ENCODE measurements around the gene TMEM38B. TPM values are rescaled to one million over a fixed set of nuclear protein-coding genes. Genes with fewer than 3 reads are reported as not detected.

The TMEM38B gene
- total and polyA plus RNA-seq, 7 donors = 33.9 to 129 (median 69.8) TPM

DNA sequence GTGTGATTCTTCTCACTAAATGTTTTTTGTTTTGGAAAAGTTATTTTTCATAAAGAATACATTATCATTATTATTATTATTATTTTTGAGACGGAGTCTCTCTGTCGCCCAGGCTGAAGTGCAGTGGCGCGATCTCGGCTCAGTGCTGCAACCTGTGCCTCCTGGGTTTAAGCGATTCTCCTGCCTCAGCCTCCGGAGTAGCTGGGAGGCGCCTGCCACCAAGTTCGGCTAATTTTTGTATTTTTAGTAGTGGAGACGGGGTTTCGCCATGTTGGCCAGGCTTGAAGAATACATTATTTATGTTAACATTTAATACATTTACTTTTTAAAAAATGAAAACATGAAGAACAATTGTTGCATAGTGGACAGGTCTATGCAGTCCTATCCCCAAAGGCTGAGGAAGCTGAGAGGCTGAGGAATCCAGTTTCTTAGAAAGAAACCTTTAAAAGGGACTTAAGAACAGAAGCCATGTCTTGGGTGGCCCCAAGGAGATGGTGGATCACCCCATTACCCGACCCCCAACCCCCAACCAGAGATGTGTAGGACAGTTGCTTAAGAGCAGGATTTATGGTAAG is 2.0 kb downstream of the TMEM38B start:
- DNase-seq (no peak), ATAC-seq (no peak)
- Histone ChIP-seq H3K4me3 (peak overlapping the region; percentile 86), H3K4me1 (peaks cover 50% of the 10 kb centered on the region), H3K9me3 (no peaks in the 10 kb centered on the region), H3K27ac (peak overlapping the region; percentile 97), H3K27me3 (ENCODE audit: insufficient read depth in 3 of 3, low read length in 2 of 3) (no peaks in the 10 kb centered on the region), H3K36me3 (ENCODE audit: insufficient read depth in 1 of 2, low read depth in 1 of 2) (no peaks in the 10 kb centered on the region)
- 66 to 92% (median 69%) methylated on average over 12 of the region's 12 CpGs for WGBS, 3 donors
- intact Hi-C loops (cut with DNase I) = loop anchor here in 1 of 2 donors (10.0 kb wide), 1 partner anchor 252 kb away; the partner anchor contains the start of gene FSD1L
- TF ChIP-seq, protein P1, sequence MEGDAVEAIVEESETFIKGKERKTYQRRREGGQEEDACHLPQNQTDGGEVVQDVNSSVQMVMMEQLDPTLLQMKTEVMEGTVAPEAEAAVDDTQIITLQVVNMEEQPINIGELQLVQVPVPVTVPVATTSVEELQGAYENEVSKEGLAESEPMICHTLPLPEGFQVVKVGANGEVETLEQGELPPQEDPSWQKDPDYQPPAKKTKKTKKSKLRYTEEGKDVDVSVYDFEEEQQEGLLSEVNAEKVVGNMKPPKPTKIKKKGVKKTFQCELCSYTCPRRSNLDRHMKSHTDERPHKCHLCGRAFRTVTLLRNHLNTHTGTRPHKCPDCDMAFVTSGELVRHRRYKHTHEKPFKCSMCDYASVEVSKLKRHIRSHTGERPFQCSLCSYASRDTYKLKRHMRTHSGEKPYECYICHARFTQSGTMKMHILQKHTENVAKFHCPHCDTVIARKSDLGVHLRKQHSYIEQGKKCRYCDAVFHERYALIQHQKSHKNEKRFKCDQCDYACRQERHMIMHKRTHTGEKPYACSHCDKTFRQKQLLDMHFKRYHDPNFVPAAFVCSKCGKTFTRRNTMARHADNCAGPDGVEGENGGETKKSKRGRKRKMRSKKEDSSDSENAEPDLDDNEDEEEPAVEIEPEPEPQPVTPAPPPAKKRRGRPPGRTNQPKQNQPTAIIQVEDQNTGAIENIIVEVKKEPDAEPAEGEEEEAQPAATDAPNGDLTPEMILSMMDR (IDR thresholded peaks at IDR 0.05) = no peak

DNA sequence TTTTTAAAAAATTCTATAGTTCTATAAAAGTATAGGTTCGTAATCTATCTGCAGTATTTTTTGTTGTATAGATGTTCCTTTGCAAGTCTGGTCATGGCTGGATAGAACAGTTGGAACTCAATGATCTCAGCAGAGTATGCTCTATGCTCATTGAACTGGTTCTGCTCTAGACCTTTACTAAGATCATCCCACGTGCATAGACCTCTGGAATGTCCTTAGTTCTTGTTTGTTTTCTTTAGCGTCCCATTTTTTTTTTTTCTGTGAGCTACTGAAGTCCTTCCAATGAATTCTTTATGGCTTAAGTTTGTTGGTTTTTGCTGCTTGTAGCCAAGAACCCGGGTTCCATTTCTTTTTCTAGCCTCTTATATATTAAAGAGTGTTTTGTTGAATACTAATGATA is 3.5 kb downstream of the TMEM38B start:
- Histone ChIP-seq H3K4me3 (peak overlapping the region; percentile 86), H3K9me3 (no peaks in the 10 kb centered on the region), H3K27ac (peak overlapping the region; percentile 97), H3K27me3 (ENCODE audit: insufficient read depth in 3 of 3, low read length in 2 of 3) (no peaks in the 10 kb centered on the region), H3K36me3 (ENCODE audit: insufficient read depth in 1 of 2, low read depth in 1 of 2) (no peaks in the 10 kb centered on the region), H3K4me1 (peaks cover 54% of the 10 kb centered on the region)
- intact Hi-C loops (cut with DNase I) = loop anchor here in 1 of 2 donors (10.0 kb wide), 1 partner anchor 253 kb away; the partner anchor contains the start of gene FSD1L
- 42 to 58% (median 43%) methylated on average over 4 of the region's 4 CpGs for WGBS, 3 donors
- TF ChIP-seq, protein P1 (IDR thresholded peaks at IDR 0.05) = no peak
- ATAC-seq (no peak), DNase-seq (no peak)

DNA sequence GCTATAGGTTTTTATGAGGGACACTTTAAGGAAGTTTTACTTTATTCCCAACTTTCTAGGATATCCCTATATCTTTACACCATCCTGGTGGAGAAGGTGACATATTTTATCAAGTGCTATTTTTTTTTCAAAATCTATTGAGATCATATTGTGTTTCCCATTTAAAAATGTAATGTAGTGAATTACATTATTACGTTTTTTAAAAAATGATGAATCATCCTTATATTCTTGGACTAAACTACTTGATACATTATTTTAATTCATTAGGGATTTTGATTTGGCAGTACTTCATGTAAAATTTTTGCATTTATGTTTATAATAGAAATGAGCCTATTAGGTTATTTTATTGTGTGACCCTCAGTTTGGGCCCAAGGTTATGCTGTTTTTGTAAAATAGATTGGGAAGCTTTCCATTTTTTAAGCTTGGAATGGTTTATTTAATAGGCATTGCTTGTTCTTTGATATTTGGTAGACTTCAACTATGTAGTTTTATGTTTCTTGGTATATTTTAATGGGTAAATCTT is 4.1 kb downstream of the TMEM38B start:
- DNase-seq (no peak), ATAC-seq (no peak)
- H3K27ac ChIP-seq = peak overlapping the region; percentile 97
- no peaks in the 10 kb centered on the region for H3K27me3 ChIP-seq (ENCODE audit: insufficient read depth in 3 of 3, low read length in 2 of 3)
- H3K4me3 ChIP-seq = peak overlapping the region; percentile 86
- intact Hi-C loops (cut with DNase I) = loop anchor here in 1 of 2 donors (10.0 kb wide), 1 partner anchor 254 kb away; the partner anchor contains the start of gene FSD1L
- H3K4me1 ChIP-seq = peaks cover 49% of the 10 kb centered on the region
- no peaks in the 10 kb centered on the region for H3K9me3 ChIP-seq
- H3K36me3 ChIP-seq (ENCODE audit: insufficient read depth in 1 of 2, low read depth in 1 of 2) = no peaks in the 10 kb centered on the region
- TF ChIP-seq, protein P1 (IDR thresholded peaks at IDR 0.05) = no peak
- WGBS, 3 donors = 24 to 58% (median 41%) methylated on average over 1 of the region's 1 CpG

DNA sequence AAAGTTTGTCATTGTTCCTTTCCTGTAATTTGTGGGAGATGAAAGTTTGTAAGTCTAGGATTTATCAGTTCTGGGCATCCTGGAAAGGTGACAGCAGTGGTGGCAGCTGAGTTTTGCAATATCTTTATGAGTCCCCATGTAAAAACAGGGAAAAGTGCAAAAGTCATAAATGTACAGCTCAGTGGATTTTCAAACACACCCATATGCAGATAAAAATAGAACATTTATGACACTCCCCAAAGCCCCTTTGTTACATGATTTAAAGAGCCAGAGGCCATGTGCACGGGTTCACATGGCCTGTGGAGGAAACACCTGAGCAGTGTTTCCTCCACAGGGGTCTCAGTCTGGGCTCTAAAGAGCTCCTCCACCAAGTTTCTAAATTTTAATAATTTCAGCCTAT is 6.3 kb downstream of the TMEM38B start:
- Histone ChIP-seq H3K4me3 (peak overlapping the region; percentile 2), H3K9me3 (no peaks in the 10 kb centered on the region), H3K27ac (peak overlapping the region; percentile 97), H3K36me3 (ENCODE audit: insufficient read depth in 1 of 2, low read depth in 1 of 2) (no peaks in the 10 kb centered on the region), H3K27me3 (ENCODE audit: insufficient read depth in 3 of 3, low read length in 2 of 3) (no peaks in the 10 kb centered on the region), H3K4me1 (peaks cover 48% of the 10 kb centered on the region)
- 5 to 43% (median 19%) methylated on average over 1 of the region's 1 CpG for WGBS, 3 donors
- TF ChIP-seq, protein P1 (IDR thresholded peaks at IDR 0.05) = no peak
- DNase-seq (no peak), ATAC-seq (no peak)
- intact Hi-C loops (cut with DNase I) = no loop called here

All from psoas muscle (tissue), 8 donors.